Immature natural killer cell (primary cell): Measurements from ENCODE around the gene TNFRSF11A. TPM values are rescaled to one million over a fixed set of nuclear protein-coding genes. Genes with fewer than 3 reads are reported as not detected.
A peak's percentile ranks its signal among the peaks of the same experiment; 100 is the strongest.

Experiments
- DNase-seq, 3 donors: peaks; one replicate each; pipeline ENCODE4 v3.0.0; 2022; ENCODE audit warnings: mixed read lengths in 1 of 3
- H3K27ac Mint-ChIP-seq, 6 donors: one replicate each; pipeline ENCODE4 v1.8.0; 2020; ENCODE audit warnings: mixed read lengths in 6 of 6, mild to moderate bottlenecking in 5 of 6, inconsistent platforms in 4 of 6, moderate library complexity in 3 of 6
- H3K27me3 Mint-ChIP-seq, 3 donors: one replicate each; pipeline ENCODE4 v1.8.0; 2020 to 2021; ENCODE audit warnings: low read depth in 3 of 3, mild to moderate bottlenecking in 3 of 3, mixed read lengths in 3 of 3, moderate library complexity in 3 of 3, inconsistent platforms in 1 of 3
- H3K36me3 Mint-ChIP-seq, 3 donors: one replicate each; pipeline ENCODE4 v1.8.0; 2020; ENCODE audit warnings: mixed read lengths in 3 of 3, inconsistent platforms in 2 of 3, mild to moderate bottlenecking in 2 of 3
- H3K4me1 Mint-ChIP-seq, 2 donors: one replicate each; pipeline ENCODE4 v1.8.0; 2020; ENCODE audit warnings: inconsistent platforms in 2 of 2, mild to moderate bottlenecking in 2 of 2, mixed read lengths in 2 of 2, moderate library complexity in 1 of 2
- H3K4me3 Mint-ChIP-seq, 5 donors: one replicate each; pipeline ENCODE4 v1.8.0; 2020; ENCODE audit warnings: mild to moderate bottlenecking in 5 of 5, mixed read lengths in 5 of 5, inconsistent platforms in 3 of 5, moderate library complexity in 3 of 5
- H3K9me3 Mint-ChIP-seq, 6 donors: one replicate each; pipeline ENCODE4 v1.8.0; 2020; ENCODE audit warnings: mild to moderate bottlenecking in 6 of 6, mixed read lengths in 6 of 6, inconsistent platforms in 4 of 6, moderate library complexity in 3 of 6
- polyA plus RNA-seq, 3 donors: library from polyadenylated mRNA; unstranded; fragments of 300-500 nt; fragmentation: Illumina TruSeq; gene quantifications; one replicate each; pipeline ENCODE4 v1.2.3, GENCODE V29; 2021

The TNFRSF11A gene
- 10 to 100 TPM; 13.5 to 23.3 (median 16.8) TPM for polyA plus RNA-seq

- Mint-ChIP-seq H3K4me3 (peak within 1 kb of the TSS; percentile 80 to 91 (median 89)), H3K27ac (peak within 1 kb of the TSS in 4 of 6 donors; percentile 18 to 92 (median 80)), H3K4me1 (peaks cover 44 to 57% of the 10 kb centered on the region in 2 donors), H3K9me3 (no peaks in the 10 kb centered on the region), H3K27me3 (peaks cover 18 to 45% (median 28%) of the 10 kb centered on the region in 3 donors), H3K36me3 (no peaks in the 10 kb centered on the region)
- DNase-seq = peak; percentile 52 to 58 (median 57)
Observed at GRCh38 chr18:62324917-62325805, at the start of gene TNFRSF11A. TSS of gene TNFRSF11A (plus strand) at chr18:62325310. CDS start at chr18:62325353, 43 bp downstream.

GRCh38 chr18:62277045-62277444, 48.1 kb upstream of the TNFRSF11A start:
- no peak for DNase-seq
- H3K36me3 Mint-ChIP-seq = peaks cover 12 to 24% (median 13%) of the 10 kb centered on the region in 3 donors
- H3K4me3 Mint-ChIP-seq = no peak overlapping the region
- no peaks in the 10 kb centered on the region for H3K9me3 Mint-ChIP-seq
- H3K27me3 Mint-ChIP-seq = no peaks in the 10 kb centered on the region
- peaks cover 2 to 6% of the 10 kb centered on the region in 2 donors for H3K4me1 Mint-ChIP-seq
- H3K27ac Mint-ChIP-seq = peak overlapping the region in 1 of 6 donors; percentile 27

- Mint-ChIP-seq H3K27me3 (no peaks in the 10 kb centered on the region), H3K9me3 (no peaks in the 10 kb centered on the region), H3K4me3 (no peak overlapping the region), H3K36me3 (peaks cover 20 to 38% (median 25%) of the 10 kb centered on the region in 3 donors), H3K4me1 (peaks cover 2 to 5% of the 10 kb centered on the region in 2 donors), H3K27ac (peak overlapping the region in 1 of 6 donors; percentile 83)
- DNase-seq = no peak
Observed at GRCh38 chr18:62279561-62279960, 45.5 kb upstream of the TNFRSF11A start.

- Mint-ChIP-seq H3K27ac (no peak overlapping the region), H3K9me3 (no peaks in the 10 kb centered on the region), H3K4me3 (no peak overlapping the region), H3K27me3 (no peaks in the 10 kb centered on the region), H3K36me3 (peaks cover 24 to 41% (median 25%) of the 10 kb centered on the region in 3 donors), H3K4me1 (peaks cover 2 to 5% of the 10 kb centered on the region in 2 donors)
- DNase-seq = no peak
Observed at GRCh38 chr18:62280058-62280457, 45.1 kb upstream of the TNFRSF11A start.

- Mint-ChIP-seq H3K36me3 (peaks cover 25 to 47% (median 28%) of the 10 kb centered on the region in 3 donors), H3K9me3 (no peaks in the 10 kb centered on the region), H3K27me3 (no peaks in the 10 kb centered on the region), H3K4me3 (no peak overlapping the region), H3K4me1 (peaks cover 2 to 3% of the 10 kb centered on the region in 2 donors), H3K27ac (peak overlapping the region in 2 of 6 donors; percentile 37 to 43)
- no peak for DNase-seq
Observed at GRCh38 chr18:62280786-62281185, 44.3 kb upstream of the TNFRSF11A start.

- peaks cover 25 to 42% (median 28%) of the 10 kb centered on the region in 3 donors for H3K36me3 Mint-ChIP-seq
- no peaks in the 10 kb centered on the region for H3K9me3 Mint-ChIP-seq
- no peak overlapping the region for H3K27ac Mint-ChIP-seq
- H3K27me3 Mint-ChIP-seq = no peaks in the 10 kb centered on the region
- DNase-seq = no peak
- H3K4me1 Mint-ChIP-seq = peaks cover 0 to 2% of the 10 kb centered on the region in 2 donors
- no peak overlapping the region for H3K4me3 Mint-ChIP-seq
Observed at GRCh38 chr18:62281684-62282083, 43.4 kb upstream of the TNFRSF11A start.

GRCh38 chr18:62282188-62282629, 42.9 kb upstream of the TNFRSF11A start:
- no peak overlapping the region for H3K27ac Mint-ChIP-seq
- H3K4me3 Mint-ChIP-seq = no peak overlapping the region
- no peaks in the 10 kb centered on the region for H3K4me1 Mint-ChIP-seq
- no peak for DNase-seq
- H3K27me3 Mint-ChIP-seq = no peaks in the 10 kb centered on the region
- no peaks in the 10 kb centered on the region for H3K9me3 Mint-ChIP-seq
- H3K36me3 Mint-ChIP-seq = peaks cover 22 to 42% (median 23%) of the 10 kb centered on the region in 3 donors

- H3K9me3 Mint-ChIP-seq = no peaks in the 10 kb centered on the region
- H3K4me3 Mint-ChIP-seq = no peak overlapping the region
- peaks cover 21 to 53% (median 29%) of the 10 kb centered on the region in 3 donors for H3K36me3 Mint-ChIP-seq
- DNase-seq = no peak
- no peak overlapping the region for H3K27ac Mint-ChIP-seq
- no peaks in the 10 kb centered on the region for H3K4me1 Mint-ChIP-seq
- H3K27me3 Mint-ChIP-seq = no peaks in the 10 kb centered on the region
Observed at GRCh38 chr18:62284637-62285036, 40.5 kb upstream of the TNFRSF11A start.

GRCh38 chr18:62285281-62285680, 39.8 kb upstream of the TNFRSF11A start:
- DNase-seq = no peak
- no peak overlapping the region for H3K4me3 Mint-ChIP-seq
- no peak overlapping the region for H3K27ac Mint-ChIP-seq
- no peaks in the 10 kb centered on the region for H3K27me3 Mint-ChIP-seq
- no peaks in the 10 kb centered on the region for H3K9me3 Mint-ChIP-seq
- peaks cover 21 to 52% (median 29%) of the 10 kb centered on the region in 3 donors for H3K36me3 Mint-ChIP-seq
- H3K4me1 Mint-ChIP-seq = no peaks in the 10 kb centered on the region

GRCh38 chr18:62287781-62288664, 37.1 kb upstream of the TNFRSF11A start:
- Mint-ChIP-seq H3K27me3 (no peaks in the 10 kb centered on the region), H3K4me3 (no peak overlapping the region), H3K27ac (no peak overlapping the region), H3K4me1 (no peaks in the 10 kb centered on the region), H3K9me3 (no peaks in the 10 kb centered on the region), H3K36me3 (peaks cover 11 to 36% (median 28%) of the 10 kb centered on the region in 3 donors)
- no peak for DNase-seq

- Mint-ChIP-seq H3K4me3 (no peak overlapping the region), H3K27ac (no peak overlapping the region), H3K27me3 (no peaks in the 10 kb centered on the region), H3K9me3 (no peaks in the 10 kb centered on the region), H3K36me3 (peaks cover 7 to 30% (median 22%) of the 10 kb centered on the region in 3 donors), H3K4me1 (no peaks in the 10 kb centered on the region)
- no peak for DNase-seq
Observed at GRCh38 chr18:62288665-62289008, 36.5 kb upstream of the TNFRSF11A start.

GRCh38 chr18:62289047-62289446, 36.1 kb upstream of the TNFRSF11A start:
- H3K27me3 Mint-ChIP-seq = no peaks in the 10 kb centered on the region
- no peaks in the 10 kb centered on the region for H3K9me3 Mint-ChIP-seq
- no peak overlapping the region for H3K4me3 Mint-ChIP-seq
- H3K4me1 Mint-ChIP-seq = no peaks in the 10 kb centered on the region
- no peak for DNase-seq
- H3K36me3 Mint-ChIP-seq = peaks cover 3 to 26% (median 19%) of the 10 kb centered on the region in 3 donors
- no peak overlapping the region for H3K27ac Mint-ChIP-seq

GRCh38 chr18:62294073-62294472, 31.0 kb upstream of the TNFRSF11A start:
- H3K27ac Mint-ChIP-seq = no peak overlapping the region
- H3K4me3 Mint-ChIP-seq = no peak overlapping the region
- peaks cover 0 to 4% (median 0%) of the 10 kb centered on the region in 3 donors for H3K27me3 Mint-ChIP-seq
- peaks cover 3 to 13% (median 7%) of the 10 kb centered on the region in 3 donors for H3K36me3 Mint-ChIP-seq
- H3K9me3 Mint-ChIP-seq = no peaks in the 10 kb centered on the region
- DNase-seq = no peak
- no peaks in the 10 kb centered on the region for H3K4me1 Mint-ChIP-seq
